ENCODE results near the gene VWA5B1. TPM values are rescaled to one million over a fixed set of nuclear protein-coding genes. Genes with fewer than 3 reads are reported as not detected.
A peak's percentile ranks its signal among the peaks of the same experiment; 100 is the strongest.

The VWA5B1 gene
- total and polyA plus RNA-seq, 2 of the 4 experiments (the other 2 are of a cell fraction), result not detected

DNA sequence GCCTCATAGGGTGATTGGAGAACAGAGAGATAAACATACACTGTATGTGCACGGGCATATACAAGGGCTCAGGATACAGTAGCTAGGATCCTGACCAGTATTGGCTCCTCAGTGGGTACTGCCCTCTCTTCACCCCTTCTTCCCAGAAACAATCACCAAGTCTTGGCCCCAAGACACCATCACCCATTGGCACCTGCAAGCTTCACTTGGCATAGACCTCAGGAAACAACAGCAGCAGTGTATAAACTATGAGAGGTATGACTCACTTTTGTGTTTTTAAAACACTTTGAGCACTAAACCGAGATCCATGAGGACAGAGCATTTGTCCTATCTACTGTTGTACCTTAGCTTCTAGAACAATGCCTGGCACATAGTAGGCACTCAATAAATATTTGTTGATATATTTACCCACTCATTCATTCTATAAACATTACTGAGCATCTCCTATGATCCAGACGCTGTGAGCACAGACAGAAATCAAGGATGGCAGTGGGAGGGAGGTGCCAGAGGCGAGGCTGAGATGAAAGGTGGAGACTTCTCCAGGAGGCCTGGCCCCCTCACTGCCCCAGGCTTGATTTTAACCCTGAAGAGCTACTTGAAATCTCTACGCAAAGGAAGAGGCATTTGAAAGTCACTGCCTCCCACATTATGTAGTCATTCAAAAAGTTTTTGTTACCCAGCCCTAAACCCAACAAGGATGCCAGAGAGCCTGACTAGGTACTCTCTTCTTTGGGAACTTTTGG is 100.1 kb downstream of the VWA5B1 start:
- ATAC-seq (ENCODE audit: low read depth), result peak; percentile 79
- intact Hi-C loops (cut with micrococcal nuclease), result no loop called here

More for the DNA sequence above, 100.1 kb downstream of the VWA5B1 start:
- Histone ChIP-seq H3K27ac (ENCODE audit: insufficient read depth, low read length) (no peak overlapping the region), H3K4me3 (ENCODE audit: insufficient read depth, low read depth, low read length) (no peak overlapping the region), H4K8ac (ENCODE audit: low read depth in 2 of 2, low read length in 2 of 2) (no peak overlapping the region), H3K9ac (ENCODE audit: low read depth, low read length) (no peak overlapping the region), H3K23ac (ENCODE audit: low read depth, low read length) (no peak overlapping the region), H3K36me3 (ENCODE audit: control insufficient read depth, insufficient read depth, low read length) (no peaks in the 10 kb centered on the region), H2BK15ac (ENCODE audit: low read depth, low read length) (no peak overlapping the region), H2BK5ac (ENCODE audit: low read depth, low read length, poor library complexity, severe bottlenecking) (no peak overlapping the region), H4K91ac (ENCODE audit: insufficient read depth, low read depth, low read length) (no peak overlapping the region), H4K20me1 (ENCODE audit: insufficient read depth, low read length) (no peaks in the 10 kb centered on the region), H2AK5ac (ENCODE audit: low read depth, low read length) (no peak overlapping the region), H3K79me1 (ENCODE audit: low read depth in 1 of 2, low read length in 2 of 2) (no peaks in the 10 kb centered on the region), H2BK20ac (ENCODE audit: low read depth, low read length) (no peak overlapping the region), H3K4me2 (ENCODE audit: low read depth, low read length) (no peak overlapping the region), H3K27me3 (ENCODE audit: control insufficient read depth, insufficient read depth, low read length) (peaks cover 51% of the 10 kb centered on the region), H2AFZ (replicated peaks; ENCODE audit: low read length, poor library complexity) (no peak overlapping the region), H4K5ac (ENCODE audit: low read depth, low read length) (no peak overlapping the region), H3K4ac (ENCODE audit: low read depth, low read length) (no peak overlapping the region), H2BK120ac (ENCODE audit: low read depth, low read length) (no peak overlapping the region), H2AK9ac (replicated peaks; ENCODE audit: low read depth, low read length, poor library complexity) (no peak overlapping the region), H3K9me1 (ENCODE audit: insufficient read depth, low read length) (no peaks in the 10 kb centered on the region; the same call in 1 of the 2 replicates), H3K14ac (replicated peaks; ENCODE audit: low read depth, low read length) (no peak overlapping the region), H3K9me3 (ENCODE audit: control insufficient read depth, insufficient read depth, low read length) (no peaks in the 10 kb centered on the region; the same call in 1 of the 2 replicates), H3K4me1 (ENCODE audit: control insufficient read depth, insufficient read depth, low read length) (no peaks in the 10 kb centered on the region), H3K56ac (ENCODE audit: extremely low read depth, insufficient read depth, low read length) (no peak overlapping the region), H3K18ac (ENCODE audit: low read depth, low read length) (no peak overlapping the region)
- no CpG with 5 or more reads among the region's 5 CpGs for WGBS, 2 experiments (ENCODE audit: extremely low coverage in 2 of 2, insufficient read length in 1 of 2)
- POLR2A ChIA-PET (ENCODE audit: unreplicated experiment), result no interaction called here
- CTCF ChIA-PET, result interaction anchor here (1.6 to 2.6 kb wide), 2 partner anchors 11 to 14 kb away, joined by 4 to 11 read pairs; no protein-coding TSS in a partner anchor
- dilution Hi-C loops (cut with HindIII; ENCODE audit: low sequenced_read_pairs, unreplicated experiment) (no loop called here), in situ Hi-C loops (cut with MboI; ENCODE audit: low sequenced_read_pairs) (no loop called here)
- peak; percentile 29; the same call in 1 of the 2 replicates for TF ChIP-seq FOS (IDR thresholded peaks at IDR 0.05; ENCODE audit: low read depth, low read length)
- TF ChIP-seq, protein P1, sequence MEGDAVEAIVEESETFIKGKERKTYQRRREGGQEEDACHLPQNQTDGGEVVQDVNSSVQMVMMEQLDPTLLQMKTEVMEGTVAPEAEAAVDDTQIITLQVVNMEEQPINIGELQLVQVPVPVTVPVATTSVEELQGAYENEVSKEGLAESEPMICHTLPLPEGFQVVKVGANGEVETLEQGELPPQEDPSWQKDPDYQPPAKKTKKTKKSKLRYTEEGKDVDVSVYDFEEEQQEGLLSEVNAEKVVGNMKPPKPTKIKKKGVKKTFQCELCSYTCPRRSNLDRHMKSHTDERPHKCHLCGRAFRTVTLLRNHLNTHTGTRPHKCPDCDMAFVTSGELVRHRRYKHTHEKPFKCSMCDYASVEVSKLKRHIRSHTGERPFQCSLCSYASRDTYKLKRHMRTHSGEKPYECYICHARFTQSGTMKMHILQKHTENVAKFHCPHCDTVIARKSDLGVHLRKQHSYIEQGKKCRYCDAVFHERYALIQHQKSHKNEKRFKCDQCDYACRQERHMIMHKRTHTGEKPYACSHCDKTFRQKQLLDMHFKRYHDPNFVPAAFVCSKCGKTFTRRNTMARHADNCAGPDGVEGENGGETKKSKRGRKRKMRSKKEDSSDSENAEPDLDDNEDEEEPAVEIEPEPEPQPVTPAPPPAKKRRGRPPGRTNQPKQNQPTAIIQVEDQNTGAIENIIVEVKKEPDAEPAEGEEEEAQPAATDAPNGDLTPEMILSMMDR (conservative IDR thresholded peaks at IDR 0.05; ENCODE audit: low read depth, low read length), result no peak
- BruUV-seq (replicated peaks), result no TSS peak
- peak; percentile 50 for DNase-seq

All from IMR-90 (cell line).